ENCODE measurements around the gene TNFRSF8. TPM values are rescaled to one million over a fixed set of nuclear protein-coding genes. Genes with fewer than 3 reads are reported as not detected.

Gene TNFRSF8
- total RNA-seq, 2 donors from 2014 or later: 0.32 to 4.7 TPM

DNA sequence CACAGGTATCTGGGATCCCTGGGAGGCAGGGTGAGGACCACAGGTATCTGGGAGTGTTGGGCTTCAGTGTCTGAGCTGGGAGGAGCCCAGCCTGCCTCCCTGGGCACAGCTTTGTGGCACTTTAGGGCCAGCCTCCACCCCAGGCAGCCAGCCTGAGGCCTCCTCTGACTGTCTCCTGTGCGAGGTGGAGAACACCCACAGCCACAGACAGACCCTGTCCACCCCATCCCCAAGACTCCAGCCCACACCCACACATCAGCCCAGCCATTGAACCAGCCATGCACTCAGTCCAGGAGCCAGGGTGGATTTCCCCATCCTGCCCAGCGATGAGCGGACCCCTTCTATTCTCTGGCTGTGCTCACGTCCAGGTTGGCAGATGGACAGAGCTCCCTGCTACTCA, 81.9 kb downstream of the TNFRSF8 start:
- 94% methylated on average over 4 of the region's 4 CpGs for WGBS
- H3K36me3 ChIP-seq: no peaks in the 10 kb centered on the region
- no peaks in the 10 kb centered on the region for H3K27me3 ChIP-seq (replicated peaks; ENCODE audit: insufficient read depth)
- no peak for DNase-seq (ENCODE audit: low spot score)
- H3K4me1 ChIP-seq (replicated peaks): no peaks in the 10 kb centered on the region
- H3K4me3 ChIP-seq: no peak overlapping the region
- H3K9me3 ChIP-seq: no peaks in the 10 kb centered on the region
- intact Hi-C loops (cut with DNase I): loop anchor here (5.0 kb wide), 1 partner anchor 62 kb away; no protein-coding TSS in a partner anchor
- no peak overlapping the region for H3K27ac ChIP-seq
- TF ChIP-seq CTCF (IDR thresholded peaks at IDR 0.05) (no peak), POLR2AphosphoS5 (IDR thresholded peaks at IDR 0.05) (no peak), POLR2A (IDR thresholded peaks at IDR 0.05) (no peak)

GRCh38 chr1:12145616-12146342, 82.7 kb downstream of the TNFRSF8 start:
- no peak for DNase-seq (ENCODE audit: low spot score)
- intact Hi-C loops (cut with DNase I): no loop called here
- H3K4me1 ChIP-seq (replicated peaks): no peaks in the 10 kb centered on the region
- H3K36me3 ChIP-seq: no peaks in the 10 kb centered on the region
- no peak for TF ChIP-seq POLR2AphosphoS5 (IDR thresholded peaks at IDR 0.05)
- TF ChIP-seq POLR2A (IDR thresholded peaks at IDR 0.05): no peak
- no peak for TF ChIP-seq CTCF (IDR thresholded peaks at IDR 0.05)
- H3K4me3 ChIP-seq: no peak overlapping the region
- H3K27ac ChIP-seq: no peak overlapping the region
- H3K27me3 ChIP-seq (replicated peaks; ENCODE audit: insufficient read depth): no peaks in the 10 kb centered on the region
- H3K9me3 ChIP-seq: no peaks in the 10 kb centered on the region
- 95% methylated on average over 12 of the region's 12 CpGs for WGBS

DNA sequence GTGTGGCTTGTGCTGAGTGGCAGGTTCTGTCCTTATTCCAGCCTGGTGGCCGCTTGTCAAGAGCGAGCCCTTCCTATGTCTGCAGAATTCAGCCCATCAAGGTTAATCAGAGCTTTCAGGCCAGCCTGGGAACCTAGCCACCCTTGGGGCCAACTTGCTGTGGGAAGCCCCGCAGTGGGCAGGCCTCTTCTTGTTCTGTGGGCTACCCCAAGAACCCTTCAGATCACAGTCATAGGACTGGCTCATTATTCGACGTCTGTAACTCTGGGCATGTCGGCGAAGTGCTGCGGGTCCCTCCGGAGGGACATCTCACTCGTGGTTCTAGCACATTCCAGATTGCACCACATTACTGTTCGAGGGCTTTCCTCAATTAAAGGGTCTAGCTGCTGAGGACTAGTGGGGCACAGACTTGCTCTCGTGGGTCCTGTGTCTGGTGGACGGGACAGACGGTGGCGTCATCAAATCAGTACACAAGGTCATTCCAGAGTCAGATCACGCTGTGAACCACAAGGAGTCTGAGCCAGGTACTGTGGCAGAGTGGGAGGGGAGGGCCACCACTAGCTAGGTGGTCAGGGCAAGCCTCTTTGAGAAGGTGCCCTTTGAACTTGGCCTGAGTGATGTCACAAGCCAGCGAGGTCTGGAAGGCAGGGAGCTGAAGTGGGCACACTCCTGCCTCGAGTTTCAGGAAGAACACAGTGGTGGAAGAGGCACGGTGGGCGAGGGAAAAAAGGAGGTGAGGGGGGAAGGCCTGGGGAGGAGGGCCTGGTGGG, 83.4 kb downstream of the TNFRSF8 start:
- no peaks in the 10 kb centered on the region for H3K36me3 ChIP-seq
- no peak for TF ChIP-seq CTCF (IDR thresholded peaks at IDR 0.05)
- TF ChIP-seq POLR2AphosphoS5 (IDR thresholded peaks at IDR 0.05): no peak
- H3K27me3 ChIP-seq (replicated peaks; ENCODE audit: insufficient read depth): no peaks in the 10 kb centered on the region
- H3K4me3 ChIP-seq: no peak overlapping the region
- no peaks in the 10 kb centered on the region for H3K9me3 ChIP-seq
- no peak for DNase-seq (ENCODE audit: low spot score)
- H3K4me1 ChIP-seq (replicated peaks): no peaks in the 10 kb centered on the region
- 79% methylated on average over 20 of the region's 20 CpGs for WGBS
- H3K27ac ChIP-seq: peak overlapping the region in 1 of 2 donors; percentile 23
- intact Hi-C loops (cut with DNase I): no loop called here

- no peaks in the 10 kb centered on the region for H3K27me3 ChIP-seq (replicated peaks; ENCODE audit: insufficient read depth)
- WGBS: 84% methylated on average over 8 of the region's 8 CpGs
- no peak overlapping the region for H3K4me3 ChIP-seq
- no peaks in the 10 kb centered on the region for H3K4me1 ChIP-seq (replicated peaks)
- intact Hi-C loops (cut with DNase I): no loop called here
- no peak for TF ChIP-seq POLR2AphosphoS5 (IDR thresholded peaks at IDR 0.05)
- TF ChIP-seq CTCF (IDR thresholded peaks at IDR 0.05): no peak
- TF ChIP-seq POLR2A (IDR thresholded peaks at IDR 0.05): no peak
- no peaks in the 10 kb centered on the region for H3K36me3 ChIP-seq
- no peaks in the 10 kb centered on the region for H3K9me3 ChIP-seq
- DNase-seq (ENCODE audit: low spot score): no peak
- H3K27ac ChIP-seq: peak overlapping the region in 1 of 2 donors; percentile 23
Observed at GRCh38 chr1:12147201-12147701, 84.1 kb downstream of the TNFRSF8 start.
